HG03159 (cell line): Measurements from ENCODE around the gene GPHN.

Source experiments
- ATAC-seq: cut with Tn5 transposase; IDR thresholded peaks from one replicate; pipeline ENCODE4 v1.9.1; 2021; ENCODE audit warnings: mild to moderate bottlenecking, moderate library complexity; ENCODE audit not compliant: unreplicated experiment

Gene GPHN

GRCh38 chr14:67133595-67134441 lies 625.9 kb downstream of the GPHN start:
- no peak for ATAC-seq

GRCh38 chr14:67137744-67138371 lies 629.9 kb downstream of the GPHN start:
- no peak for ATAC-seq

DNA sequence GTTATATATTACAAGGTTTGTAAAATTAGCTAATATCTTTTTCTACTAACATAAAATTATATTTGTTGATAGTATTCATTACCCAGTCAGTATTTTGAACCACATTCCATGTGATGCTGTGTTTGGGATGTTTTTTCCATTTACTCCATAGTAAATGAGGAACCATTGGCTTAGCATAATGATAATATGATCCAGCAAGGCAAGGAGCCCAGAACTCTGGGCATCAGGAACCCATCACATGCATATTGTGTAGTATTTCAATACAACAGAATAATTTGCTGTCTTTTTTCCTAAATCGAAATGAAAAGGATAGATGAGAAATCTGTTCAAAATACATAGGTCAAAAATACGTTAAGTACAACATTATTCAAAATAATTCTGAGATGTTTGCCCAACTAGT lies 632.6 kb downstream of the GPHN start:
- no peak for ATAC-seq

DNA sequence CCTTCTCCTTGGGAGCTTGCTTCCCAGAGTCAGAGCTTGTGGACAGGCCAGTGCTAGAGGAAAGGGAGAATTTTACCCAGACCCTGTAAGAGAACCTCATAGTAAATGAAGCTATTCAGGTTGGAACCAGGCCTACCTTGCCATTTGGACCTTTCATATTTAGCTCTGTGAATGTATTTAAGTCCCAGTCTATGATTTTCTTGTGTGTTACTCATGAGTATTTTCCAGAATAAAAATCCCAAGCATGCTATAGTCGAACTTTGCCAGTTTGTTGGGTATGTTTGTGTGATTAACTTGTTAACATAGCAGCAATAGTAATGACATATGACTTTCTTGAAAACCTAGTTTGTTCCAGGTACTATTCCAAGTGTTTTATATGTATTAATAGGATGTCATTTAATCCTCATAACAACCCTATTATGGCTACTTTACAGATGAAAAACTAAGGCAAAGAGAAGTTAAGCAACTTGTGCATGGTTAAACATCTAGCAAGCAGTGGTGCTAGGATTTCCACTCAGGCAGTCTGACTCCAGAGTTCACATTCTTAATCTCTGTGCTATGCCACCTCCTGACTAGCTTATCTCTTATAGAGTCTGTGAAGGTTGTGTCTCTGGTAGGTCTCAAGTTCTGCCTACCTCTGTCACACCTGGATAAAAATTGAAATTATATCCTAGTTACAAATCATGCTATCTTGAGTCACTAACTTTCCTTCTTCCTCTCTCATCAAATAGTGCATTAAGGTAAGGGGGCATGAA lies 633.4 kb downstream of the GPHN start:
- no peak for ATAC-seq

- no peak for ATAC-seq
These were observed 643.2 kb downstream of the GPHN start for GRCh38 chr14:67151082-67151666.

DNA sequence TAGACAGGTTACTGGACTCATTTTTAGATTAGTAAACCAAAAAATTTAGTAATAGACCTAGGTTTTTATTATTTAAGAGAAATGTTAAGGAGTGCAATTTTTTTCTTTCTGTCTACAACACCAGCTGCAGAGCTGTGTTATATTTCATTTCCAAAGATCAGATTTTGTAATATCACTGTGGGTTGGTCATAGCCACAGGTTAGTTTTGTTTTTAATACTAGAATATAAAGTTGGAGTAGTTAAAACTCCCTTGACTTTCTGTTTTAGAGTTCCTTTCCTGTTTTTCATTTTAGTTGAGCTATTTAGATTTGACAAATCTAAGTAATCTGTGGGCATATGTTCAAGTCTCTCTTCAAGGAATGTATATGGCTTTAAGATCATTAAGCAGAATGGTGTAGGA lies 650.6 kb downstream of the GPHN start:
- no peak for ATAC-seq

- no peak for ATAC-seq
These were observed 654.4 kb downstream of the GPHN start for GRCh38 chr14:67162385-67162784.

DNA sequence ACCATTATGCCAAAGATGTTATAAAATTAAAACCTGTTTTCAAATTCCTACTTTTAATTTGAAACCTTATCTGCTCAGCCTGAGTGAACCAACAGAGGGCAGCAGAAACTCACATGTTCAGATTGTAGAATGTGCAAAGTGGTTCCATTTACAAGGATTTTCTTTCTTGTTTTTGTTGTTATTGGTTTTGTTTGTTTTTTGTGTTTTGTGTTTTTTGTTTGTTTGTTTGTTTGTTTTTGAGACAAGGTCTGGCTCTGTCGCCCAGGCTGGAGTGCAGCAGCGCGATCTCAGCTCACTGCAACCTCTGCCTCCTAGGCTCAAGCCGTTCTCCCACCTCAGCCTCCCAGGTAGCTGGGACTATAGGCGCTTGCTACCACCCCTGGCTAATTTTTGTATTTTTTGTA lies 658.5 kb downstream of the GPHN start:
- ATAC-seq = no peak

GRCh38 chr14:67167420-67168109 lies 659.6 kb downstream of the GPHN start:
- ATAC-seq = no peak

- ATAC-seq = no peak
These were observed 660.1 kb downstream of the GPHN start for GRCh38 chr14:67168110-67168441.

DNA sequence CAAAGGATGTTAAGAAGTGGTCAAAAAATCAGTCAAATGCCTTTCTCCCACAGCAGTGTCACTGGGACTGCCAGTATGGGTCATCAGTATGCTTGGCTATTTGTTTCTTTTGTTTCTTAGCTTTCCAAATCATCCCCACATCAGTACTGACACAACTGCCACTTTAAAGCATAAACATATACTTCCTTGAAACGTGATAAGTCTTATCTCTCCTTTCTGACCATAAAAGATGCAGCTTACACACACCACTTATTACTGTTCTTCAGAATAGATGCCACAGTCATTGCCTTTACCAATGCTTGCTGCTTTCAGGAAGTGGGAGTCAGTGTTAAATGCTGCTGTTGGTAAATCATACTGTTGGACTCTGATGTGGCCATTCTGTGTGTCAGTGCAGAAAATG lies 662.7 kb downstream of the GPHN start:
- ATAC-seq = no peak

GRCh38 chr14:67172056-67172455 lies 664.1 kb downstream of the GPHN start:
- ATAC-seq = no peak

DNA sequence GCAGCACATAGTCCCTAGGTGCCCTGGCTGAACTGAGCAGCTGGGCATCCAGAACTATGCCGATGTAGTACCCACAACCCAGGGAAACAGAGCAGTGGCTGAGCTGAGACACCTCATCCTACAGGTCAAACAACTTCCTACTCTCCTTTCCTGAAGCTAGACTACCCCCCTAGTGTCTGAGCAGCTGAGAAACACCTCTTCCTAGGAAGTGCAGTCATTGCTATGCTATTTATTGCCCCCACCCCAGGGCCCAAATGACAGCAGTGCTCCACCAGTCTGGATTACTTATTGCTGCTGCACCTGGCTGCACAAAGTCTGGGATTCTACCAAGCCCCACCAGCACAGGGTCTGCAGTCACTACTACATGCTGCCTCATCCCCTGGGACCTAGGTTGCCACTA lies 664.6 kb downstream of the GPHN start:
- ATAC-seq = no peak

- no peak for ATAC-seq
These were observed 665.8 kb downstream of the GPHN start for GRCh38 chr14:67173719-67174118.

DNA sequence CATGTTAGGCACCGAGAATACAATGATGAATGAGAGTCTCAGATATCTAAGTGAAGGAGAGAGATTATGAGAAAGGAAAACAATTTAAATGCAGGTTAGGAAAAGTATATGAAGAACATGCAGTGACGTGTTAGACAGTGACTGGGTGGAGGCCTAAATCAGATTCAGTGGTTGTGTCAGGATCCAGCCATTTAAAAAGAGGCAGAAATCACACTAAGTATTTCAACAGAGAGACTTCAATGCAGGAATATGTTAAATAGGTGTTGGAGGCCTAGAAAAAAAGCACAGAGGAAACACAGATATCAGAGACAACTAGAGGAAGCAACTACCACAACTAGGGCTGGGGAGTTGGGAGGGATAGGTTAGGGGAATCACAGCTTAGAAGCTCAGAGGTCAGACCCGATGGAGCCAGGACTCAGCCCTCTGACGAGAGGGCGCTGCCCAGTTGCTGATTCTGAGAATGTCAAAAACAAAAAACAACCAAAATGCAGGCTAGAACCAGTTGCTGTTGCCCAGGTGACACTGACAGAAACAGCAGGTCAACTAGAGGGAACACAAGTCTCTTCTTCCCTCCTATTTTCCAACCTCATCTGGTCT lies 678.3 kb downstream of the GPHN start:
- ATAC-seq = no peak

DNA sequence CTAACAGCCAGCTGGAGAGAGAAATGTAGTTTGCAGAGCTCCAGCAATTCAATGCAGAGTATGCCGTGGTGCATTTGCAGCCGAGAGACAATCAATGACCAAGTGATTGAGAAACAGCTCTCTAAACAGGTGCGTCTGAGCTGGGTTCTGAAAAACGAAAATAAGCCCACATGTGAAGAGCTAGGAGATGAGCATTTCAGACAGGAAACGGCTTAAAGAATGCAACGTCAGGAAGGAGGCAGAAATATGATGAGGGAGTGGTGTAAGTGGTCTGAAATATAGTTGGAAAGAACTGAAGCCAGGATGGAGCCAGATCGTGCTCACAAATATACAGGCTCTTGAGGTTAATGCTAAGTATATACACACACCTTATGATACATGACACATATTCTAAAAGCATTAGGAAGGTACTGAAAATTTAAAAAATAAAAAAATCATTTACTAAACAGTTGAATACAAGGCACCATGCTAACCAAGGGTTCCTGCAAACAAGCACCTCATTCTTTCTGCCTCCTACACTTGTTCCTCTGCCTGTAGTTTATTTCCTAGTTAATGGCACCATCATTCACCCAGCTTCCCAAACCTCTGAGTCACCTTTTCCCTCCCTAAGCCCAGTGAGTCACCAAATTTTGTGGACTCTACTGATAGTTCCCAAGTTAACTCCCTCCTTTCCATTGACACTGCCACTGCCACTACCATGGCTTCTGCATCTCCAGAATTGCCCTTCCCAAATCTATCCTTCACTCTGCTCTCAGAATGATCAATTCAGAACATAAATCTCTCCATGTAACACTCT lies 679.0 kb downstream of the GPHN start:
- ATAC-seq = no peak

- no peak for ATAC-seq
These were observed 679.9 kb downstream of the GPHN start for GRCh38 chr14:67187826-67188225.

GRCh38 chr14:67188326-67188725 lies 680.4 kb downstream of the GPHN start:
- no peak for ATAC-seq

DNA sequence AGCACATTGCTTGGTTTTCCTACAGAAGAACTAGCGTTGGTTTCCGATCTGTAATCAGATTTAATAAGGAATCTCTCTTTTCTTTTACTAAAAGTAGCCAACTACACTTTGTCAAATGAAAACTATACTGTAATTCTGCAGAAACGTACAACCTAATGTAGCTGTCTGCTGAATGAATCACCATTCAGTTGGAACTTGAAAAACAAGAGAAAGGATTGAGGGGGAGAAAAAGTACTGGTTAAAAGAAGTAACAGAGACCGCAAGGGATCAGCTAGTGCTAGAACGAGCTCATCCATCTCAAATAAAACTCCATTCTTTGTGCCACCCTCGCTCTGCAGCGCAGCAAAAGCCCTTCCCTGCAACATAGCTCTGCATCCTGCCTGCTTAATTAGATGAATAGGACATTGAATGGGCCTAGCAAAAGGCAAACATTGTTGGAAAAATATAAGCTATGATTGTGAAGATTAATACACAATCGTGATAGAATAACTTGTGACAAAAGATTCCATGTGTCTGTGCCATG lies 683.9 kb downstream of the GPHN start:
- no peak for ATAC-seq

- no peak for ATAC-seq
These were observed 684.4 kb downstream of the GPHN start for GRCh38 chr14:67192366-67192765.
